Coronary artery (tissue), 2 donors: Measurements from ENCODE around the gene TMEM221.
A peak's percentile ranks its signal among the peaks of the same experiment; 100 is the strongest.

ENCODE experiments used
- DNase-seq: peaks from one replicate; pipeline ENCODE4 v3.0.0-alpha.2; 2017; ENCODE audit warnings: low spot score
- H3K27ac ChIP-seq, 2 donors: fragments of 200-600 bp; sonication (generic); one replicate each; pipeline ENCODE4 v1.5.1; 2016 to 2019
- H3K4me3 ChIP-seq: fragments of 200-600 bp; sonication (generic); 2 replicates; pipeline ENCODE4 v1.5.1; 2016; ENCODE audit warnings: mild to moderate bottlenecking, moderate library complexity
- TF ChIP-seq, protein P1 (sequence below): fragments of 200-600 bp; sonication (generic); IDR thresholded peaks from one replicate; pipeline ENCODE4 v1.5.1; 2019; ENCODE audit warnings: antibody characterized with exemption

The TMEM221 gene

DNA sequence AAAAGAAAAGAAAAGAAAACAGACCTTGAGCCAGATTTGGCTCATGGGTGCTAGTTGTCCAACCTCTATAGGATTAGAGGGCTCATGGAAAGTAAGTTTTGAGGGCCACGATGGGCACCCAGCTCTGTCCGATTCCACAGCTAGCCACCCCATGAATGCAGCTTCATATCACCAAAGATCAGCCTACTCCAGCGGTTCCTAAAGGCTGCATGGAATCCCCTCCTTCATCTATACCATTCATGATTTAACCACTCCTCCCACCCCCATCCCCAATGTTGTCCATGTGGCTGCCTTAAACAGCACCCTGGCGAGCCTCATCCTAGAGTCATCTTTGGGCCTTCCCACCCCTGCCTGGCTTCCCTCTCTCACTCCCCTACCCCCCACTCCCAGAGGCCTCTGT lies 26.5 kb downstream of the TMEM221 start:
- no peak for DNase-seq
- TF ChIP-seq, protein P1, sequence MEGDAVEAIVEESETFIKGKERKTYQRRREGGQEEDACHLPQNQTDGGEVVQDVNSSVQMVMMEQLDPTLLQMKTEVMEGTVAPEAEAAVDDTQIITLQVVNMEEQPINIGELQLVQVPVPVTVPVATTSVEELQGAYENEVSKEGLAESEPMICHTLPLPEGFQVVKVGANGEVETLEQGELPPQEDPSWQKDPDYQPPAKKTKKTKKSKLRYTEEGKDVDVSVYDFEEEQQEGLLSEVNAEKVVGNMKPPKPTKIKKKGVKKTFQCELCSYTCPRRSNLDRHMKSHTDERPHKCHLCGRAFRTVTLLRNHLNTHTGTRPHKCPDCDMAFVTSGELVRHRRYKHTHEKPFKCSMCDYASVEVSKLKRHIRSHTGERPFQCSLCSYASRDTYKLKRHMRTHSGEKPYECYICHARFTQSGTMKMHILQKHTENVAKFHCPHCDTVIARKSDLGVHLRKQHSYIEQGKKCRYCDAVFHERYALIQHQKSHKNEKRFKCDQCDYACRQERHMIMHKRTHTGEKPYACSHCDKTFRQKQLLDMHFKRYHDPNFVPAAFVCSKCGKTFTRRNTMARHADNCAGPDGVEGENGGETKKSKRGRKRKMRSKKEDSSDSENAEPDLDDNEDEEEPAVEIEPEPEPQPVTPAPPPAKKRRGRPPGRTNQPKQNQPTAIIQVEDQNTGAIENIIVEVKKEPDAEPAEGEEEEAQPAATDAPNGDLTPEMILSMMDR = no peak
- Histone ChIP-seq H3K4me3 (no peak overlapping the region), H3K27ac (no peak overlapping the region)

DNA sequence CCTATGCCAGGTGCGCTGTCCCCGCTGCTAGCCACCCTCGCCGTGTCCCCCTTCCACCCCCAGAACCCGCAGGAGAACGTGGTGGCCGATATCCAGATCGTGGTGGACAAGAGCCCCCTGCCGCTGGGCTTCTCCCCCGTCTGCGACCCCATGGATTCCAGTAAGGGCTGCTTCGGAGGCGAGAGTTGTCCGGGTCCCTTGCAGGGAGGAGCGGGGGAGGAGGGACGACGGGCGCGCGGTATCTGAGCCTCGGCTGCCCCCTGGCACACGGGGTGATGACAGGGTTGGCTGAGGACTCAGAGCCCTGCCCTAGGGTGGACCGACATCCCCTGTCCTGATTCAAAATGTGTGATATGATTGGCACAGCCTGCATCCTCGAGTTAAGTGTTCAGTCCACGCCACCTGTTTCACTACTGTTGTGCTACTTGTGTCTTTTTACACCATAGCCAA lies 28.0 kb downstream of the TMEM221 start:
- DNase-seq = no peak
- H3K27ac ChIP-seq = peak overlapping the region; percentile 54 to 82
- TF ChIP-seq, protein P1 = no peak
- H3K4me3 ChIP-seq = peak overlapping the region; percentile 95

DNA sequence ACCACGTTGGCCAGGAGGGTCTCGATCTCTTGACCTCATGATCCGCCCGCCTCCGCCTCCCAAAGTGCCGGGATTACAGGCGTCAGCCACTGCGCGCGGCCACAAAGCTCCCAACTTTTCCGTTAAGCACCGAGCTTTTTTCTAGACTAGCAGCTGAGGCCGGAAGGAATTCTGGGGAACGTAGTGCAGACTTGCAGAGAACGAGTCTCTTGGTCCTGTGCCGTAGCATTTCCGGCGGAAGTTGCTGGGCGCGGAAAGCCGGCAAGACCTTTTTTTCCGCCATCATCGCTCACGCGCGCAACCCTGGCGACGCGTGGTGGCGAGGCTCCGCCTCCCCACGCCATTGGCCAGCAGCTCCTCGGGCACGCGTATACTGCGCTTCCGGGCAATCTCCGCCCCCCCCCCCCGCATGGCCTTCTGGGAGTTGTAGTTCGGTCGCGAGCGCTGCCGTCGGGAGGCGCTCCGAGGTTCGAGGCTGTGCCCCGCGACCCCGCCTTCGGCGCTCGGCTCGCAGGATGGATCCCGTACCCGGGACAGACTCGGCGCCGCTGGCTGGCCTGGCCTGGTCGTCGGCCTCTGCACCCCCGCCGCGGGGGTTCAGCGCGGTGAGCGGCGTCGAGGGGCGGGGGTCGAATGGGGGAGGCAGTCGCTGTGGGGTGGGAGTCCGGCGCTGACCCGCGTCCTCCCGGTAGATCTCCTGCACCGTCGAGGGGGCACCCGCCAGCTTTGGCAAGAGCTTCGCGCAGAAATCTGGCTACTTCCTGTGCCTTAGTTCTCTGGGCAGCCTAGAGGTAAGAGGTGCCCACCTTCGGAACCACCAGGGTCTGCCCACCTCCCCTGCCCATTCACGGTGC lies 28.6 kb downstream of the TMEM221 start, which contains the start of gene MVB12A:
Gene MVB12A, plus strand, starts transcription at position 427 of the 854 bp plus-strand sequence. Its CDS starts 89 bp downstream, at position 516.
- peak within 1 kb of the TSS; percentile 95 for H3K4me3 ChIP-seq
- peak within 1 kb of the TSS; percentile 61 to 87 for H3K27ac ChIP-seq
- TF ChIP-seq, protein P1 = no peak
- peak; percentile 99 for DNase-seq

DNA sequence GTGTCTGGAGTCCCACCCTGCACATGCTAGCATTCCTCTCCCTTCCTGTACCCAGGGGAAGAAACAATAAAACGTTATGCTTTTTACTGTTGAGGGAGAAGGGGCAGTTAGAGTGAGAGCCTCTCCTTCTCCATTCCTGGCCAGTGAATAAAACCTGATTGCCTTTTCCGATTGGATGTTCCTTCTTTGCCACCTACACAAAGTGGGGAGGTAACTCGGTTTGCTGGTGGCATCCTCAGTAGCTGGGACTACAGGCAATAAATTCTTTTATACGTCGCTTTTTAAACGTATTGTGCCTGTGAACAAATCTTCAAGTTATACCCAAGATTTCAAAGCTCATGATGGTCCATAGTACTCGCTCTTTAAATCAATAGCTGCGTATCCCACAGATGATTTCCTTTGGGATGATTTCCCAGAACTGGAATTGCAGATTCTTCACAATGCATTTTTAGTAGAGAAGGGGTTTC lies 29.3 kb downstream of the TMEM221 start:
- peak overlapping the region; percentile 61 to 87 for H3K27ac ChIP-seq
- no peak for DNase-seq
- TF ChIP-seq, protein P1 = no peak
- H3K4me3 ChIP-seq = peak overlapping the region; percentile 95

DNA sequence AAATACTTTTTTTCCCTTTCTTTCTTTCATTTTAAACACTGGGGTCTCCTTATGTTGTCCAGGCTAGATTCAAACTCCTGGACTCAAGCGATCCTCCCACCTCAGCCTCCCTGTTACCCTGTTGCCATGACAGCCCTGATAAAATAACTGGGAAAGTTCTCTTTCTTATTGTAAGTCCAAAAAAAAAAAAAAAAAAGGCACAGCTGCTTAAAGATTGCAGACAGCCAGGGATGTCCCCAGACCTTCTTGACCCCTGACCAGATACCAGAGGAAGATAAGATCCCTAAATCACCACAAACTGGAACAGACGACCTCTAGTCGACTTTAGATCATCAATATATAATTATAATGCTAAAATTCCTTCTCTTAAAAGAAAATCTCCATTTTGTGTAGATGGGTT lies 29.8 kb downstream of the TMEM221 start:
- H3K4me3 ChIP-seq = no peak overlapping the region

DNA sequence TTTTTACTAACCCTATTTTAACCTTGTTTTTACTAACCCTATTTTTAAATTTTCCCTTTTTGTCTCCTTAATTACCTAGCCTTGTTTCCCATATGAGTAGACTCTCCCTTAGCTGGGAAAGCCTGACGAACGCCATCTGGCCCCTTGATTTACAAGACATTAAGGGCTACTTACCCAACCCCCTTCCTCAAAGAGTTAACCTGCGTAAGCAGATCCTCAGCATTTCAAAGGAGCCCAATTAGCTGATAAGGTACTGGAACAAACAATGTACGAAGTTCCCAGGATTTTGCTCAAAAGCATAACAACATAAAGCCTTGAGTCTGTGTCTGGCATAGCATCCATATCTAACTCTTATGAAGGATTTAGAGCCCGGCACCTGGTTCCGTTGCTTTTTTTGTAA lies 33.3 kb downstream of the TMEM221 start:
- Histone ChIP-seq H3K27ac (no peak overlapping the region), H3K4me3 (no peak overlapping the region)
- DNase-seq = no peak
- TF ChIP-seq, protein P1 = no peak

More for the DNA sequence above, 29.8 kb downstream of the TMEM221 start:
- H3K27ac ChIP-seq = no peak overlapping the region
- no peak for DNase-seq
- TF ChIP-seq, protein P1 = no peak

DNA sequence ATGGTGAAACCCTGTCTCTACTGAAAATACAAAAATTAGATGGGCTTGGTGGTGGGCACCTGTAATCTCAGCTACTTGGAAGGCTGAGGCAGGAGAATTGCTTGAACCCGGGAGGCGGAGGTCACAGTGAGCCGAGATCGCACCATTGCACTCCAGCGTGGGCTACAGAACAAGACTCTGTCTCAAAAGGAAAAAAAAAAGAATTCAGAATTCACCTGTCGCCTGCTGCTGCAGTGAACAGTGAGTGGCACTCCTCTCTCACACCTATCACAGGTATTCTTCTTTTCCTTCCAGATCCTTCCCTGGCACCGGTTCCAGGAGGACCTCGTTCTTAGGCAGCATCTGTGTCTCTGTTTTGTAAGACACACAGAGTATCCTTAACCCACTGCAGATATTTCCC lies 34.4 kb downstream of the TMEM221 start:
- Histone ChIP-seq H3K27ac (no peak overlapping the region), H3K4me3 (no peak overlapping the region)
- TF ChIP-seq, protein P1 = no peak
- DNase-seq = no peak
